Measurements from ENCODE around the gene SLC22A4. TPM values are rescaled to one million over a fixed set of nuclear protein-coding genes. Genes with fewer than 3 reads are reported as not detected.

The SLC22A4 gene
- total RNA-seq, 1 donor from 2014 or later, result 5.4 TPM

- DNase-seq (ENCODE audit: low spot score), result no peak
These were observed 97.1 kb downstream of the SLC22A4 start for GRCh38 chr5:132391247-132391646.

- DNase-seq (ENCODE audit: low spot score), result no peak
These were observed 97.7 kb downstream of the SLC22A4 start for GRCh38 chr5:132391870-132392269.

DNA sequence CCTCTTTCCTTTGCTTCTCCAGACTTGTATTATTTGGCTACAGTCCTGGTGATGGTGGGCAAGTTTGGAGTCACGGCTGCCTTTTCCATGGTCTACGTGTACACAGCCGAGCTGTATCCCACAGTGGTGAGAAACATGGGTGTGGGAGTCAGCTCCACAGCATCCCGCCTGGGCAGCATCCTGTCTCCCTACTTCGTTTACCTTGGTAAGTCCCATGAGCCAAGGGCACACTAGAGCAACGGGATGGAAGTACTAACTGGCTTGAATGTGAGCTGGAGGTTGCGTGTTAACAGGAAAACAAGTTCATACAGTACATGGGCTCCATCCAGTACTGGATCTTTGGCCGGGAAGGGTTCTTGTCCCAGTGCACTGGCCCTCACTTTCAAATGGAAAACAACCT lies 98.2 kb downstream of the SLC22A4 start:
- DNase-seq (ENCODE audit: low spot score), result no peak

DNA sequence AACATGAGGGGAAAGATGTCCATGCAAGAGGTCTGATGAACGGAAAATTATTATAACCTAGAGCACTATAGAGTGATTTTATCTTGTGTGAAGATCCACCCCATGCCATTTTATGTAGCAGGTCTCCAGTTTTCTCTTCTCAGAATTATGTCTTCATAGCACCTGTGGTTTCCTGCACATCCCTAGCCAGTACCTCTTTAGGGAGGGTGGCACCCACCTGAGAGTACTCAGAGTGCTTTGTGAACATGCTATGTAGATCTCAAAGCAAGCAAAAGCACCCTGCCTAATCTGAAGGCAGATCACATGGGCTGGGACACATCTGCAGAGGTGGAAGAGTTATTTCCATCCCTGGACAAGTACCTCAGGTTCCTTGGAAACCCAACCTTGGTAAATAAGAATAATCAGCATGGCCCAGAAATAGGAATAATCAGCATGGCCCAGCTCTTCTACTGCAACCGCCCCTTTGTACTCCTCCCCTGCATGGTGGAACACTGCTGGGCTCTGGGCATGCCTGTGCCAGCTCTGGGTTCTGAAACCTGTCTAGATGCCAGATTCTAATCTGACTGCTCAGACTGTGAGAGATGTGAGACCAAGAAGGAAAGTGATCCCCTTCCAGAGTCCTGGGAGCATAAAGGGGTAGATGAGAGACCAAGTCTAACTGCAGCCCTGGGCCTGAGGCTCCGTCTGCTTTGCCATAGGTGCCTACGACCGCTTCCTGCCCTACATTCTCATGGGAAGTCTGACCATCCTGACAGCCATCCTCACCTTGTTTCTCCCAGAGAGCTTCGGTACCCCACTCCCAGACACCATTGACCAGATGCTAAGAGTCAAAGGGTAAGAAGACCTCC lies 99.0 kb downstream of the SLC22A4 start:
- no peak for DNase-seq (ENCODE audit: low spot score)

Small RNAs within 50 kb of the gene (microRNA-seq; reads per million reads assigned to microRNA genes)
- gene MIR3936 (ENCODE audit: borderline number of aligned reads), result not detected

Other genes starting within 250 kb of the SLC22A4 start
- not detected for gene IL3, start 233.7 kb upstream of the SLC22A4 start, total RNA-seq
- not detected for gene CSF2, start 220.6 kb upstream of the SLC22A4 start, total RNA-seq
- 15.7 TPM for gene P4HA2, start 66.5 kb upstream of the SLC22A4 start, total RNA-seq
- gene PDLIM4, start 36.7 kb upstream of the SLC22A4 start, total RNA-seq, result 23.1 TPM
- gene SLC22A5, start 75.3 kb downstream of the SLC22A4 start, total RNA-seq, result 20.6 TPM
- 61.1 TPM for gene IRF1, start 196.4 kb downstream of the SLC22A4 start, total RNA-seq
- not detected for gene IL5, start 249.1 kb downstream of the SLC22A4 start, total RNA-seq

All from mesenteric fat pad (tissue), 1 donor.